Measurements from ENCODE around the gene CDCA4.

CDCA4 gene

GRCh38 chr14:105011312-105011990, 9.4 kb downstream of the CDCA4 start:
- no peak for DNase-seq

- DNase-seq: no peak
Measured at GRCh38 chr14:105010891-105011291, 10.0 kb downstream of the CDCA4 start.

- no peak for DNase-seq
Measured at GRCh38 chr14:105010106-105010505, 10.8 kb downstream of the CDCA4 start.

- DNase-seq: no peak
Measured at GRCh38 chr14:105007593-105008264, 13.2 kb downstream of the CDCA4 start.

- no peak for DNase-seq
Measured at GRCh38 chr14:105006831-105007592, 13.9 kb downstream of the CDCA4 start.

- no peak for DNase-seq
Measured at GRCh38 chr14:105005929-105006830, 14.7 kb downstream of the CDCA4 start.

GRCh38 chr14:105005329-105005928, 15.5 kb downstream of the CDCA4 start:
- DNase-seq: no peak

- no peak for DNase-seq
Measured at GRCh38 chr14:104999361-104999760, 21.5 kb downstream of the CDCA4 start.

- no peak for DNase-seq
Measured at GRCh38 chr14:104998801-104999200, 22.1 kb downstream of the CDCA4 start.

GRCh38 chr14:104996483-104996882, 24.4 kb downstream of the CDCA4 start:
- DNase-seq: no peak

- DNase-seq: no peak
Measured at GRCh38 chr14:104996032-104996431, 24.9 kb downstream of the CDCA4 start.

GRCh38 chr14:104994978-104995377, 25.9 kb downstream of the CDCA4 start:
- DNase-seq: no peak

GRCh38 chr14:104993808-104994591, 26.9 kb downstream of the CDCA4 start:
- no peak for DNase-seq

- DNase-seq: no peak
Measured at GRCh38 chr14:104993306-104993705, 27.6 kb downstream of the CDCA4 start.

GRCh38 chr14:104992501-104992900, 28.4 kb downstream of the CDCA4 start:
- DNase-seq: no peak

GRCh38 chr14:104991896-104992230, 29.0 kb downstream of the CDCA4 start:
- no peak for DNase-seq

GRCh38 chr14:104989951-104990303, 31.0 kb downstream of the CDCA4 start:
- DNase-seq: no peak

- no peak for DNase-seq
Measured at GRCh38 chr14:104989236-104989950, 31.5 kb downstream of the CDCA4 start.

- no peak for DNase-seq
Measured at GRCh38 chr14:104986487-104987164, 34.3 kb downstream of the CDCA4 start.

GRCh38 chr14:104985675-104986486, 35.0 kb downstream of the CDCA4 start, which contains the start of gene CLBA1:
TSS of gene CLBA1 (plus strand) at chr14:104985788. CDS start at chr14:104986432, 644 bp downstream.
- DNase-seq: peak; percentile 91
